Measurements from ENCODE around the gene LPAR3. TPM values are rescaled to one million over a fixed set of nuclear protein-coding genes. Genes with fewer than 3 reads are reported as not detected.

LPAR3 gene
- total and polyA plus RNA-seq, 2 experiments from 2014 or later: 10.4 to 36.9 TPM

DNA sequence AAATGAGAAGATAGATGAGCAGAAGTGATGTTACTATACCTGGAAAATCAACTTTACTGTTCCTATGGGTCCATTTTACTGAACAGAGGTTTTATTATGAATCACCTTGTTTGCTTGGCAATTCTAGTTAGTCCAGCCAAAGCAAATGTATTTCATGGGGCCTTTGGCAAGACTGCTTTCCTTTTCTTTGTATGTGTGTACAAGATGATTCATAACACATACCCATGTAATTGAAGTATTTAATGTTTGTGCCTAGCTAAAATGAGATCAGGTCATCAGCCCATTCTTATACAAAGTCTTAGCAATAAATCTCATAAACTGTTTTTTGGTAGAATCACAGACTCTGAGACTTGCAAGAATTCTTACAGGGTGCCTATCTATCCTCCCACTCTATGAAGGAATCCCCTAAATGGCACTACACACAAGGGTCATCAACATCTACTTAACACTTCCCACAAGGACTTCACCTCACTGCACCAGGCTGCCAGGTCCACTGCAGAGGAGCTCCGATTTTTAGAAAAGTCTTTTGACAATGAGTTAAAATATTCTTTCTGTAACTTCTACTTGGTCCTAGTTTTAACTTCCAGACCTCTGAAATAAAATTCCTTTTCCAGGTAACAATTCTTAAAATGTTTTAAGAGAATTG lies 58.5 kb downstream of the LPAR3 start:
- no peaks in the 10 kb centered on the region for H3K36me3 Mint-ChIP-seq (ENCODE audit: low read depth)
- ATAC-seq: no peak
- no peak for TF ChIP-seq POLR2AphosphoS5 (IDR thresholded peaks at IDR 0.05; ENCODE audit: low read depth)
- TF ChIP-seq JUNB (IDR thresholded peaks at IDR 0.05; ENCODE audit: unreplicated experiment): no peak
- TF ChIP-seq, protein P1, sequence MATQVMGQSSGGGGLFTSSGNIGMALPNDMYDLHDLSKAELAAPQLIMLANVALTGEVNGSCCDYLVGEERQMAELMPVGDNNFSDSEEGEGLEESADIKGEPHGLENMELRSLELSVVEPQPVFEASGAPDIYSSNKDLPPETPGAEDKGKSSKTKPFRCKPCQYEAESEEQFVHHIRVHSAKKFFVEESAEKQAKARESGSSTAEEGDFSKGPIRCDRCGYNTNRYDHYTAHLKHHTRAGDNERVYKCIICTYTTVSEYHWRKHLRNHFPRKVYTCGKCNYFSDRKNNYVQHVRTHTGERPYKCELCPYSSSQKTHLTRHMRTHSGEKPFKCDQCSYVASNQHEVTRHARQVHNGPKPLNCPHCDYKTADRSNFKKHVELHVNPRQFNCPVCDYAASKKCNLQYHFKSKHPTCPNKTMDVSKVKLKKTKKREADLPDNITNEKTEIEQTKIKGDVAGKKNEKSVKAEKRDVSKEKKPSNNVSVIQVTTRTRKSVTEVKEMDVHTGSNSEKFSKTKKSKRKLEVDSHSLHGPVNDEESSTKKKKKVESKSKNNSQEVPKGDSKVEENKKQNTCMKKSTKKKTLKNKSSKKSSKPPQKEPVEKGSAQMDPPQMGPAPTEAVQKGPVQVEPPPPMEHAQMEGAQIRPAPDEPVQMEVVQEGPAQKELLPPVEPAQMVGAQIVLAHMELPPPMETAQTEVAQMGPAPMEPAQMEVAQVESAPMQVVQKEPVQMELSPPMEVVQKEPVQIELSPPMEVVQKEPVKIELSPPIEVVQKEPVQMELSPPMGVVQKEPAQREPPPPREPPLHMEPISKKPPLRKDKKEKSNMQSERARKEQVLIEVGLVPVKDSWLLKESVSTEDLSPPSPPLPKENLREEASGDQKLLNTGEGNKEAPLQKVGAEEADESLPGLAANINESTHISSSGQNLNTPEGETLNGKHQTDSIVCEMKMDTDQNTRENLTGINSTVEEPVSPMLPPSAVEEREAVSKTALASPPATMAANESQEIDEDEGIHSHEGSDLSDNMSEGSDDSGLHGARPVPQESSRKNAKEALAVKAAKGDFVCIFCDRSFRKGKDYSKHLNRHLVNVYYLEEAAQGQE (IDR thresholded peaks at IDR 0.05; ENCODE audit: unreplicated experiment): no peak
- TF ChIP-seq CREB1 (CRISPR knock-in tag; IDR thresholded peaks at IDR 0.05; ENCODE audit: low read depth): no peak
- no peak for TF ChIP-seq NANOG (IDR thresholded peaks at IDR 0.05; ENCODE audit: borderline replicate concordance)
- no peak for TF ChIP-seq ZNF114 (CRISPR knock-in tag; IDR thresholded peaks at IDR 0.05)
- TF ChIP-seq EZH2 (IDR thresholded peaks at IDR 0.05; ENCODE audit: low read depth, unreplicated experiment): no peak
- no peak for TF ChIP-seq EZH2phosphoT487 (IDR thresholded peaks at IDR 0.05; ENCODE audit: unreplicated experiment)
- no peak for TF ChIP-seq STAT1 (IDR thresholded peaks at IDR 0.05; ENCODE audit: unreplicated experiment)
- TF ChIP-seq, protein P2, sequence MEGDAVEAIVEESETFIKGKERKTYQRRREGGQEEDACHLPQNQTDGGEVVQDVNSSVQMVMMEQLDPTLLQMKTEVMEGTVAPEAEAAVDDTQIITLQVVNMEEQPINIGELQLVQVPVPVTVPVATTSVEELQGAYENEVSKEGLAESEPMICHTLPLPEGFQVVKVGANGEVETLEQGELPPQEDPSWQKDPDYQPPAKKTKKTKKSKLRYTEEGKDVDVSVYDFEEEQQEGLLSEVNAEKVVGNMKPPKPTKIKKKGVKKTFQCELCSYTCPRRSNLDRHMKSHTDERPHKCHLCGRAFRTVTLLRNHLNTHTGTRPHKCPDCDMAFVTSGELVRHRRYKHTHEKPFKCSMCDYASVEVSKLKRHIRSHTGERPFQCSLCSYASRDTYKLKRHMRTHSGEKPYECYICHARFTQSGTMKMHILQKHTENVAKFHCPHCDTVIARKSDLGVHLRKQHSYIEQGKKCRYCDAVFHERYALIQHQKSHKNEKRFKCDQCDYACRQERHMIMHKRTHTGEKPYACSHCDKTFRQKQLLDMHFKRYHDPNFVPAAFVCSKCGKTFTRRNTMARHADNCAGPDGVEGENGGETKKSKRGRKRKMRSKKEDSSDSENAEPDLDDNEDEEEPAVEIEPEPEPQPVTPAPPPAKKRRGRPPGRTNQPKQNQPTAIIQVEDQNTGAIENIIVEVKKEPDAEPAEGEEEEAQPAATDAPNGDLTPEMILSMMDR (conservative IDR thresholded peaks at IDR 0.05; ENCODE audit: low read depth in 2 of 2): no peak
- TF ChIP-seq ZNF331 (CRISPR knock-in tag; IDR thresholded peaks at IDR 0.05; ENCODE audit: low read depth): no peak
- TF ChIP-seq, protein P3, sequence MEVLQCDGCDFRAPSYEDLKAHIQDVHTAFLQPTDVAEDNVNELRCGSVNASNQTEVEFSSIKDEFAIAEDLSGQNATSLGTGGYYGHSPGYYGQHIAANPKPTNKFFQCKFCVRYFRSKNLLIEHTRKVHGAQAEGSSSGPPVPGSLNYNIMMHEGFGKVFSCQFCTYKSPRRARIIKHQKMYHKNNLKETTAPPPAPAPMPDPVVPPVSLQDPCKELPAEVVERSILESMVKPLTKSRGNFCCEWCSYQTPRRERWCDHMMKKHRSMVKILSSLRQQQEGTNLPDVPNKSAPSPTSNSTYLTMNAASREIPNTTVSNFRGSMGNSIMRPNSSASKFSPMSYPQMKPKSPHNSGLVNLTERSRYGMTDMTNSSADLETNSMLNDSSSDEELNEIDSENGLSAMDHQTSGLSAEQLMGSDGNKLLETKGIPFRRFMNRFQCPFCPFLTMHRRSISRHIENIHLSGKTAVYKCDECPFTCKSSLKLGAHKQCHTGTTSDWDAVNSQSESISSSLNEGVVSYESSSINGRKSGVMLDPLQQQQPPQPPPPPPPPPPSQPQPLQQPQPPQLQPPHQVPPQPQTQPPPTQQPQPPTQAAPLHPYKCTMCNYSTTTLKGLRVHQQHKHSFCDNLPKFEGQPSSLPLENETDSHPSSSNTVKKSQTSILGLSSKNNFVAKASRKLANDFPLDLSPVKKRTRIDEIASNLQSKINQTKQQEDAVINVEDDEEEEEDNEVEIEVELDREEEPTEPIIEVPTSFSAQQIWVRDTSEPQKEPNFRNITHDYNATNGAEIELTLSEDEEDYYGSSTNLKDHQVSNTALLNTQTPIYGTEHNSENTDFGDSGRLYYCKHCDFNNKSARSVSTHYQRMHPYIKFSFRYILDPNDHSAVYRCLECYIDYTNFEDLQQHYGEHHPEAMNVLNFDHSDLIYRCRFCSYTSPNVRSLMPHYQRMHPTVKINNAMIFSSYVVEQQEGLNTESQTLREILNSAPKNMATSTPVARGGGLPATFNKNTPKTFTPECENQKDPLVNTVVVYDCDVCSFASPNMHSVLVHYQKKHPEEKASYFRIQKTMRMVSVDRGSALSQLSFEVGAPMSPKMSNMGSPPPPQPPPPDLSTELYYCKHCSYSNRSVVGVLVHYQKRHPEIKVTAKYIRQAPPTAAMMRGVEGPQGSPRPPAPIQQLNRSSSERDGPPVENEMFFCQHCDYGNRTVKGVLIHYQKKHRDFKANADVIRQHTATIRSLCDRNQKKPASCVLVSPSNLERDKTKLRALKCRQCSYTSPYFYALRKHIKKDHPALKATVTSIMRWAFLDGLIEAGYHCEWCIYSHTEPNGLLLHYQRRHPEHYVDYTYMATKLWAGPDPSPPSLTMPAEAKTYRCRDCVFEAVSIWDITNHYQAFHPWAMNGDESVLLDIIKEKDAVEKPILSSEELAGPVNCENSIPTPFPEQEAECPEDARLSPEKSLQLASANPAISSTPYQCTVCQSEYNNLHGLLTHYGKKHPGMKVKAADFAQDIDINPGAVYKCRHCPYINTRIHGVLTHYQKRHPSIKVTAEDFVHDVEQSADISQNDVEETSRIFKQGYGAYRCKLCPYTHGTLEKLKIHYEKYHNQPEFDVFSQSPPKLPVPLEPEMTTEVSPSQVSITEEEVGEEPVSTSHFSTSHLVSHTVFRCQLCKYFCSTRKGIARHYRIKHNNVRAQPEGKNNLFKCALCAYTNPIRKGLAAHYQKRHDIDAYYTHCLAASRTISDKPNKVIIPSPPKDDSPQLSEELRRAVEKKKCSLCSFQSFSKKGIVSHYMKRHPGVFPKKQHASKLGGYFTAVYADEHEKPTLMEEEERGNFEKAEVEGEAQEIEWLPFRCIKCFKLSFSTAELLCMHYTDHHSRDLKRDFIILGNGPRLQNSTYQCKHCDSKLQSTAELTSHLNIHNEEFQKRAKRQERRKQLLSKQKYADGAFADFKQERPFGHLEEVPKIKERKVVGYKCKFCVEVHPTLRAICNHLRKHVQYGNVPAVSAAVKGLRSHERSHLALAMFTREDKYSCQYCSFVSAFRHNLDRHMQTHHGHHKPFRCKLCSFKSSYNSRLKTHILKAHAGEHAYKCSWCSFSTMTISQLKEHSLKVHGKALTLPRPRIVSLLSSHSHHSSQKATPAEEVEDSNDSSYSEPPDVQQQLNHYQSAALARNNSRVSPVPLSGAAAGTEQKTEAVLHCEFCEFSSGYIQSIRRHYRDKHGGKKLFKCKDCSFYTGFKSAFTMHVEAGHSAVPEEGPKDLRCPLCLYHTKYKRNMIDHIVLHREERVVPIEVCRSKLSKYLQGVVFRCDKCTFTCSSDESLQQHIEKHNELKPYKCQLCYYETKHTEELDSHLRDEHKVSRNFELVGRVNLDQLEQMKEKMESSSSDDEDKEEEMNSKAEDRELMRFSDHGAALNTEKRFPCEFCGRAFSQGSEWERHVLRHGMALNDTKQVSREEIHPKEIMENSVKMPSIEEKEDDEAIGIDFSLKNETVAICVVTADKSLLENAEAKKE (CRISPR knock-in tag; IDR thresholded peaks at IDR 0.05): no peak

More for the DNA sequence above, 58.5 kb downstream of the LPAR3 start:
- no peaks in the 10 kb centered on the region for H3K79me2 ChIP-seq (replicated peaks; ENCODE audit: insufficient read depth)
- no peak for DNase-seq (ENCODE audit: low spot score)
- H3K4me1 Mint-ChIP-seq: no peaks in the 10 kb centered on the region; the same call in 2 of the 3 replicates
- H2AFZ ChIP-seq: no peak overlapping the region
- no peak overlapping the region for H3K27ac ChIP-seq (ENCODE audit: low read depth)
- no peaks in the 10 kb centered on the region; the same call in 1 of the 2 replicates for H4K20me1 ChIP-seq (replicated peaks; ENCODE audit: insufficient read depth)
- no peaks in the 10 kb centered on the region for H3K4me1 ChIP-seq (ENCODE audit: insufficient read depth)
- H3K4me3 Mint-ChIP-seq: no peak overlapping the region
- no peaks in the 10 kb centered on the region for H3K9me3 Mint-ChIP-seq
- H3K36me3 ChIP-seq (ENCODE audit: insufficient read depth): no peaks in the 10 kb centered on the region
- H3K27ac Mint-ChIP-seq: no peak overlapping the region
- no peak overlapping the region for H3K4me2 ChIP-seq
- no peaks in the 10 kb centered on the region for H3K27me3 ChIP-seq (ENCODE audit: insufficient read depth)
- 0 out of 2 replicates have a peak, but pooled peaks cover 5% of the 10 kb centered on the region for H3K9me2 ChIP-seq (ENCODE audit: insufficient read depth)
- no peaks in the 10 kb centered on the region for H3F3A ChIP-seq (replicated peaks; ENCODE audit: low read depth)
- no peaks in the 10 kb centered on the region for H3K27me3 Mint-ChIP-seq (ENCODE audit: insufficient read depth, low read depth, poor library complexity)
- H3K4me3 ChIP-seq: no peak overlapping the region

Data from GM23338 (cell line).